ENCODE data around the gene MDH2.
"Not testable (repeated sequence)": the region's sequence is repeated elsewhere in the genome, so short reads cannot be mapped to it uniquely, and the experiment has no call there.

Gene MDH2

GRCh38 chr7:76048668-76048988 is 722 bp downstream of the MDH2 start:
- no peak for DNase-seq (ENCODE audit: low read depth in 2 of 2)

DNA sequence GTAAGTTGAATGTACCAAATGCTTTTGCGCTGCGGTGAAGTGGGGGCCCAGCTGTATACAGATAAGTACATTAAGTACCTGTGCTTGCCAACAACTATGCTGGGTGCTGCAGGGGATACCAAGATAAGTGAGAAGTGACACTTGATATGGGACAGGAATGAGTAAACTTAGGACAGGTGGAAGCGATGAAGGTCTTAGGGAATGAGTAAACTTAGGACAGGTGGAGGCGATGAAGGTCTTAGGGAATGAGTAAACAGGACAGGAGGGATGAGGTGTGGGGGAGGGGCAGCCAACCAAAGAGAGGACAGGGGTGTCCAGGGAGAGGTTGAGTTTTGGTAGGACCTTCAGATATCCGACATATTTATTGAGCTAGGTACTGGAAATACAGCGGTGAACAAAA is 1.4 kb downstream of the MDH2 start:
- no peak for DNase-seq (ENCODE audit: low read depth in 2 of 2)

- no peak for DNase-seq (ENCODE audit: low read depth in 2 of 2)
Observed at GRCh38 chr7:76050545-76050944, 2.6 kb downstream of the MDH2 start.

DNA sequence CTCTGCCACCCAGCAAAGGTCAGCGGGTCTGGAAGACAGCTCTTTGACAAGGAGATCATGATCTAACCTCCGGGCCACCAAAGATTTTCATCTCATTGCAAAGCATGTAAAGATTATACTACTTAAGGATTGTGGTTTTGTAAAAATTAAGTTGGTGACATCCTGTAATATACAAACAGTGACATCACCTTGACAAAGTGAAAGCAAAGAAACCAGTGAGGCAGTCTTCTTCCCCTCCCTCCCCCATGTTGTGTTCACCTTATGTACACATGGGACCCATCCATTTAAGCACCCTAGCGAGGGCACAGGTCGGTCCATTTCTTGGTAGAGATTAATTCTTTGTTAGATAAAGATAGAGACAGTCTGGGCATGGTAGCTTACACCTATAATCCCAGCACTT is 3.9 kb downstream of the MDH2 start:
- DNase-seq (ENCODE audit: low read depth in 2 of 2): no peak

- not testable (repeated sequence) for DNase-seq (ENCODE audit: low read depth in 2 of 2)
Observed at GRCh38 chr7:76052681-76053080, 4.8 kb downstream of the MDH2 start.

GRCh38 chr7:76053461-76053860 is 5.6 kb downstream of the MDH2 start:
- no peak for DNase-seq (ENCODE audit: low read depth in 2 of 2)

DNA sequence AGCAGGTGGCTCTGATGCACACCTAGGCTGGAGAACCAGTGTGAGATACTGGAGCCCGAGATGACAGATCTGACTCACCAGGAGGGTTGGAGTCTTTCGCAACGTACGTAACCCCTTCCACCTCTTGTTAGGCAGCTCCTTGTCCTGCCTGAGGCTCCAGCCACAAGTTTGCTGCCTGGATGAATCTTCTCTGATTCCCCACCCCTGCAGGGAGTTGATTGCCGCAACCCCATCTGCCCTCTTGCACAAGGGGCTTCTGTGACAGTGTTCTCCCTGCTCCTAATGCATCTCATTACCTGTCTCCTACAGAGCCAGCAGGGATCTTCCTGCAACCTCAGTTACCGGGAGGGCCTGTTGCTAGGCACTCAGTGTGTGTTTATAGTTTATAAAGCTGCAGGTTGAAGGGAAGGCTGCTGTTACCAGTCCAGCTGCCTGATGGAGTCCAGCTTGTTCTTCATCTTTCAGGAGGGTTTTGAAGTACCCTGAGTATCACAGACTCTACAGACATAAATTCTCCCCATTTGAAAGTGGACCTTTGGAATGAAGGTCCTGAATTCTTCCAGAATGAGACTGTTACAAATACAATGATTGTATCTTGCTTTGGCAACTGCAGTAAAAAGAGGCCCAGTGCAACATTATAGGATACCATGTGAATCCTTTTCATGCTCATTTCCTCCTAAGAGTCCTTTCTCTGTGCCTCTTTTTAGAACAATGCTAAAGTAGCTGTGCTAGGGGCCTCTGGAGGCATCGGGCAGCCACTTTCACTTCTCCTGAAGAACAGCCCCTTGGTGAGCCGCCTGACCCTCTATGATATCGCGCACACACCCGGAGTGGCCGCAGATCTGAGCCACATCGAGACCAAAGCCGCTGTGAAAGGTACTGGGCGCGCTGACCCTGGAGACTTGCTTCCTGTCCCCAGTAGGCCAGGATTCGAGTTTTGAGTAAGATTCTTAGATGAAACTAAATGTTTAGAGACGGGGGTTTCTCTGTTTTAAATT is 6.5 kb downstream of the MDH2 start:
- no peak for DNase-seq (ENCODE audit: low read depth in 2 of 2)

- no peak for DNase-seq (ENCODE audit: low read depth in 2 of 2)
Observed at GRCh38 chr7:76056241-76056640, 8.3 kb downstream of the MDH2 start.

DNA sequence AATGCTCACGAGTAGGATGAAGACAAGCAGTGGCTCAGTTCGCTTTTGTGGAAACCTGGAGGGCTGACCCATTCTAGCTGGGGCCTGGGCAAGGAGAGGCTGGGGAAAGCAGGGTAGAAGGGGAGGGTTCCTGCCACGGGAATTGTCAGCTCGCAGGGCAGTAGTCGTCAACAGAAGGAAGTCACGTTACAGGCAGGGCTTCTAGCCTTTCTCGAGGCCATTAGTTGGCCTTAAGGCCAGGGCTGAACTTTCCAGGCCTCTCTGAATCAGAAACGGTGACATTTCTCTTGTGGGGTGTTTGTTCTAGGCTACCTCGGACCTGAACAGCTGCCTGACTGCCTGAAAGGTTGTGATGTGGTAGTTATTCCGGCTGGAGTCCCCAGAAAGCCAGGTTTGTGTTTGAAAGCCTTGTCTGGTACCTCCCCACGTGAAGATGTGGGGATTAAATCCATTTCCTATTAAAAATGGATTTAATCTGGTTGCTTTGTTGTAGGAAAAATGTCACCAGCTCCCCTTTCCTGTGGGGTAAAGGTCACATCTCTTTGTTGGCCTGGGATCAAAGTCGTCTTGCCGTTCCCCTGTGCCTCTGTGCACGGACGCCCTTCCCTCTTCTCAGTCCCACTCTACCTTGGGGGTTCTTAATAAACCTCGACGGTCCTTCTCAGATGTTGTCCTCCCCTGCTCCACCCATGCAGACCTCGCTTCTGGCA is 9.4 kb downstream of the MDH2 start:
- no peak for DNase-seq (ENCODE audit: low read depth in 2 of 2)

DNA sequence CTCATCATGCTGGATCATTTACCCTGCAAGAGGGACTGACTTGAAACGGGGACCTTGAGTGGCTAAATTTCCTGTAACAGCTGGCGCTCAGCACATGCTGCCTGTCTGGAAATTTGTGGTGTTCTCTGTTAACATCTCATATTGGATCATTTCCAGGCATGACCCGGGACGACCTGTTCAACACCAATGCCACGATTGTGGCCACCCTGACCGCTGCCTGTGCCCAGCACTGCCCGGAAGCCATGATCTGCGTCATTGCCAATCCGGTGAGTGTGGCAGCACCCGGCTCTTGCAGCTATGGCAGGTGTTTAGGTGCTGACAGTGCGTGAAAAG is 9.9 kb downstream of the MDH2 start:
- DNase-seq (ENCODE audit: low read depth in 2 of 2): no peak

DNA sequence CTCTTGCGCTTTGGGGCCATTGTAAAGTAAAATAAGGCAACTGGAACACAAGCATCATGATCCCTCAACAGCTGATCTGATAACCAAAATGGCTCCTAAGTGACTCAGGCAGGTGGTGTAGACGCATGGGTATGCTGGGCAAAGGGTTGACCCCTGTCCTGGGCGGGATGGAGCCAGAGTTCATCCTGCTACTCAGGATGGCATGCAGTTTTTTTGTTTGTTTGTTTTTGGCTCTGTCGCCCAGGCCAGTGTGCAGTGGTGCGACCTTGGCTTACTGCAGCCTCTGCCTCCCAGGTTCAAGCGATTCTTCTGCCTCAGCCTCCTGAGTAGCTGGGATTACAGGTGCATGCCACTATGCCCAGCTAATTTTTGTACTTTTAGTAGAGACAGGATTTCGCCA is 10.8 kb downstream of the MDH2 start:
- DNase-seq (ENCODE audit: low read depth in 2 of 2): not testable (repeated sequence)

DNA sequence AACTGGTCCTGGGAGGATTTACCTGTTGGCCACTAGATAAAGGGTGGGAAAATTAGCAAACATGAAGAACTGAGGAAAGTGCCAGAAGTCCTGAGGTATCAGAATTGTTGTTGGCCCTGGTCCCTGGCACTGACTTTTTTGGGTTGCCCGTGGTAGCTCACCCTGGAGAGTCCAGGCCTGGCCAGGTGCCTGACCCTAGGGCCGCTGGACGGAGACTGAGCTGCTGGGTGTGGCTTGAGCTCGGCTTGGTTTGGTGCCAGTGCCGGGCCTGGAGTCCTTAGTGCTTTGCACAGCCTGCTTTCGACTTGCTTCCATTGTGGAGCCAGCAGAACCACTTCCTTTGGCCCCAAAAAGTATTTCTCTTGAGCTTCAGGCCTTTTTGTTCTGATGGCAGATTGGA is 12.9 kb downstream of the MDH2 start:
- no peak for DNase-seq (ENCODE audit: low read depth in 2 of 2)

DNA sequence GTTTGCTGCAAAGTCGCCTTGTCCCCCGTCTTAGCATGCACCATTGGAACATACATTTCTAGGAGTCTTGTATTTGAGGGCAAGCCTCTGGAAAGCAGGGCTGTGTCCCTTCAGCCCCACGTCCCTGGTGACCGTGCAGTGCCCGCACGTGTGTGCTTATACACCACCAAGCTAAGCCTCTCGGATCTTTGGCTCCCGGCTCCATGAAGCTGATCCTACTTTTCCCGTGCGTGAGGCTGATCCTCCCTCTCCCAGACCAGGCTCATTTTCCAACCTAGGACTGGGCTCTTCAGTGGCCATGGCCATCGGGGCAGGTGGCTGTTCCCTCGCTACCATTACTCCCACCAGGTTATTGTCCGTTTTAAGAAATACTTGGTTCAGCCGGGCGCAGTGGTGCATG is 14.3 kb downstream of the MDH2 start:
- DNase-seq (ENCODE audit: low read depth in 2 of 2): no peak

DNA sequence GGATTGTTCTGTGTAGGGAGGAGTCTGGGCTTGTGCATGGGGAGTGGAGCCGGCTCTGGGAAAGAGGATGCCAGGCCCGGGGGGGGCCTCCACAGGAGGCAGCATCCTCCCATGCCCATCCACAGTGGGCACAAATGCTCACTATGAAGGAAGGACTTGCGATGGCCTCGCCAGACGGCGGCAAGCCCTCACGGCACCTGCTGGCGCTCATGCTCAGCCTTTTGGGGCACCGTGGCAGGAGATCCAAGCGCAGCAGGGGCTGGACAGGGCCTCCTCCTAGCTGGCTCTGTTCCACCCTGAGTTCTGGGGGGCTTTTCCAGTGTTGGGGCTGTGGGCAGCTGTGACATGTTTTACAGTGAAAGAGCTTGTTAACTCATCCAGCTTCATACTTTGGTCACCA is 15.2 kb downstream of the MDH2 start:
- no peak for DNase-seq (ENCODE audit: low read depth in 2 of 2)

DNA sequence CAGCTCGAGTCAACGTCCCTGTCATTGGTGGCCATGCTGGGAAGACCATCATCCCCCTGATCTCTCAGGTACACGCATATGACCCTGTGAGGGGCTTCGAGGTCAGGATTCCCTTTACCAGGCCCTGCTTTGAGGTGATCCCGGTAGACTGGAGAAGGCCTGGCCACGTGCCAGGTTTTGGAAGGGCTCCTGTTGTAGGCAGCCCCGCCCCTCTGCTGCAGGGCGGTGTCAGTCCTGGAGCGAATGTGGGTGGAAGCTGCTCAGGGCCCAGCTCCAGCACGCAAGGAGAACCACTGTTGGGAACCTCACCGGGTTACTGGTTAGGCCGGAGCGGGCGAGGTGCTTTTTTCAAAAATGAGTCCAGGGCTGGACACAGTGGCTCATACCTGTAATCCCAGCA is 15.6 kb downstream of the MDH2 start:
- no peak for DNase-seq (ENCODE audit: low read depth in 2 of 2)

DNA sequence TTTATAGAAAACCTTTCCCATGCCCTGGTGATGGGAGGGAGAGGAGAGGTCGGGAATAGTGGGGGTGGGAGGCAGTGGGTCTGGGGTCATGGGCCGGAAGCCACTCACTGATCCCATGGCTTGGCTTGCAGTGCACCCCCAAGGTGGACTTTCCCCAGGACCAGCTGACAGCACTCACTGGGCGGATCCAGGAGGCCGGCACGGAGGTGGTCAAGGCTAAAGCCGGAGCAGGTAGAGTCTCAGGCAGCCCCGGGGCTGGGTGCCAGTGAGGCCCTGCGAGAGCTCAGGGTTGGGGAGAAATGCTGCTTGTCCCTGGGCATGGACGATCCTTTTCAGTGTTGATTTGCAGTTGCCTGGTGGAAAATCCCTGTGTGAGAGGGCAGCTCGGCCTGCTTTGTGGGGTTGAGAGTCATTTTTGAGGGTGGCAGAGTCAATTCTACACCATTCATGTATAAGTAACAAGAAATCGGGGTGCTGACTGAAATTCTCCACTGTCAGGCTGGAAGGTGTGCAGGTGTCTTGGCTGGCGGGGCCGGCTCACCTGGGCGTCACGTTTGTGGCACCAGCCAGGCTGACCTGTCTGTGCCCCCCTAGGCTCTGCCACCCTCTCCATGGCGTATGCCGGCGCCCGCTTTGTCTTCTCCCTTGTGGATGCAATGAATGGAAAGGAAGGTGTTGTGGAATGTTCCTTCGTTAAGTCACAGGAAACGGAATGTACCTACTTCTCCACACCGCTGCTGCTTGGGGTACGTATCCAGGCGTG is 16.5 kb downstream of the MDH2 start:
- DNase-seq (ENCODE audit: low read depth in 2 of 2): no peak

DNA sequence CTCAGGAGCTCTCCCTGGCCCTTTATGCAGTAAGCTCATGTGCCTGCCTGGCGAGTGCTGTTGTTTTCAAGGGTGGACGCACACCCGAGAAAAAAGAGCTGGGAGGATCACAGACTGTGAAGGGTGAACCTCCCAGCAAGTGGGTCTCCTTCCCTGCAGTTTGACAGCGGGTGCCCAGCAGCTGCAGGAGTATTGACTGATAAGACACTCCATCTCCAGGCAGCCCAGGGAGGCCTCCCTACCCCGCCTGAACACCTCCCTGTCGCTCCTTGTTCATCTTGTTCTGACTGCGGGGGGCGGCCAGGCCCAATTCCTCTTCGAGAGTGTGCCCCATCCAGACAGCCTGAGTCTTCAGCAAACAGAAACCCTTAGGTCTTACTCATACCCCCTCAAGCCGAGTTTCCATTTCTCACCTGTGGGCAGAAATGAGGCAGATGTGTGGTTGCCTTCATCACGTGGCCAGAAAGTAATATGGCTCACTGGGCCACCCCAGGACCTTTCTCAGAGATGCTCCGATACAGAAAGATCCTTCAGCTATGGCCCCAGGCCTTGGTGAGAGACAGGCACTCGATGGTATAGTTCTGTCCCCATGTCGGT is 17.2 kb downstream of the MDH2 start:
- no peak for DNase-seq (ENCODE audit: low read depth in 2 of 2)

GRCh38 chr7:76066716-76067503 is 19.0 kb downstream of the MDH2 start:
- no peak for DNase-seq (ENCODE audit: low read depth in 2 of 2)

GRCh38 chr7:76069238-76069638 is 21.3 kb downstream of the MDH2 start:
- DNase-seq (ENCODE audit: low read depth in 2 of 2): no peak

DNA sequence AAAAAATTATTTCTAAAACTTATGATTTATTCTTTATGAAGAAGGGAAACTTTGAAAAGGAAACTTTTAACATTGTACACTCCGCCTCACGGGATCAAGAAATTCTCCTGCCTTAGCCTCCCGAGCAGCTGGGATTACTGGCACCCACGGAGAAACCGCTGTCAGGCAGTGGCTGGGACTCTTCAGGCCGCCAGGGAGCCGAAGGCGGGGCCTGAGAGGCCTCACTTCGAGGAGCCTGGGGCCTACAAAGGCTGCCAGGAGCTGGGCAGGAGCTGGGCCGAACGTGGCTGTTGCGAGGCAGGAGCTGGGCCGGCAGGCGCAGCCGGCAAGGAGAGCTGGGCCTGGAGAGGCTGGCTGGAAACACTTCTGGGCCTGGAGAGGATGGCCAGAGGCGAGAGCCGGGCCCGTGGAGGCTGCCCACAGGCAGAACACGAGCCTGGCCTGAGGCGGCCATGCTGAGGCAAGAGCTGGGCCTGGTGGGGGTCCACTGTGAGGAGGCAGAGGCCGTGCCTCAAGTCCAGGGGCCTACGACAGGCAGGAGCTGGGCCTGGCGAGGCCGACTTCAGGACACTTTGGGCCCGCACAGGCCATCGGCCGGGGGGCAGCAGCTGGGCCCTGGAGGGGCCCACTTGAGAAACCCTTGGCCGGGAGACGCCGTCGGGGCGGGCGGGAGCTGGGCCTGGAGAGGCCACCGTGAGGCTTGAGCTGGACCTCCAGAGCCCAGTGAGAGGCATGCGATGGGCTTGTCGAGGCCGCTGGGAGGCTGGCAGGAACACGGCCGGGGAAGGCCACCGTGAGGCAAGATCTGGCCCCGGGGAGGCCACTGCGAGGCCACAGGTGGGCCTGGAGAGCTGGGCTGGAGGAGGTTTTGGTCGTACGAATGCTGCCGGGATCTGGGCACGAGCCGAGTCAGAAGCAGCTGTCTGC is 23.7 kb downstream of the MDH2 start:
- no peak for DNase-seq (ENCODE audit: low read depth in 2 of 2)
